ENCODE measurements around the gene SPNS2. TPM values are rescaled to one million over a fixed set of nuclear protein-coding genes. Genes with fewer than 3 reads are reported as not detected.
A peak's percentile ranks its signal among the peaks of the same experiment; 100 is the strongest.

SPNS2 gene
- total and polyA plus RNA-seq, 2 experiments from 2014 or later: 1.7 to 2.3 TPM

DNA sequence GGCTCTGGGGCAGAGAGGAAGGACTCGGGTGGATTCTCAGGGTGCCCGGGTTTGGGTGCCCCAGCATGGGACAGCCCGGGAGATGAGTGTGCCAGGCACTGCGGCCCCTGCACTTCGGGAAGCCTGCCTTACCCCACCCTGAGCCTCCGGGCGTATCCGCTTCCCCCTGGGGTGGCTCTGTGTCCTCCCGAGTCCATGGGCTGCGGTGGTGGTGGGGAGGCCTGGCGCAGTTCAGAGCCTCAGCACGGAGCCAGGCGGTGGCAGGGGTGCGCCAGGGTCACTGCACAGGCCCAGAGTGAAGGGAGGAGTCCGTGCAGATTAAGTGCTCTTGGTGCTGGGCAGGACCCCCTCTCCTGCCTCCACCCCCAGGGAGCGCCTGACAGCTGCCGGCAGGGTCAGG, 35.8 kb downstream of the SPNS2 start:
- no peak overlapping the region for H3K27ac Mint-ChIP-seq
- peaks cover 7% of the 10 kb centered on the region; the same call in 1 of the 2 replicates for H3K4me1 ChIP-seq (ENCODE audit: insufficient read depth)
- H3K9me3 Mint-ChIP-seq: no peaks in the 10 kb centered on the region; the same call in 2 of the 3 replicates
- no peaks in the 10 kb centered on the region for H3K79me2 ChIP-seq (replicated peaks; ENCODE audit: insufficient read depth)
- H3K4me2 ChIP-seq: no peak overlapping the region
- no peak overlapping the region for H2AFZ ChIP-seq
- ATAC-seq (no peak), DNase-seq (ENCODE audit: low spot score) (no peak)
- H4K20me1 ChIP-seq (replicated peaks; ENCODE audit: insufficient read depth): peaks cover 7% of the 10 kb centered on the region
- H3K4me1 Mint-ChIP-seq: peaks cover 18% of the 10 kb centered on the region
- no peak overlapping the region for H3K27ac ChIP-seq (ENCODE audit: low read depth)
- TF ChIP-seq, protein P1, sequence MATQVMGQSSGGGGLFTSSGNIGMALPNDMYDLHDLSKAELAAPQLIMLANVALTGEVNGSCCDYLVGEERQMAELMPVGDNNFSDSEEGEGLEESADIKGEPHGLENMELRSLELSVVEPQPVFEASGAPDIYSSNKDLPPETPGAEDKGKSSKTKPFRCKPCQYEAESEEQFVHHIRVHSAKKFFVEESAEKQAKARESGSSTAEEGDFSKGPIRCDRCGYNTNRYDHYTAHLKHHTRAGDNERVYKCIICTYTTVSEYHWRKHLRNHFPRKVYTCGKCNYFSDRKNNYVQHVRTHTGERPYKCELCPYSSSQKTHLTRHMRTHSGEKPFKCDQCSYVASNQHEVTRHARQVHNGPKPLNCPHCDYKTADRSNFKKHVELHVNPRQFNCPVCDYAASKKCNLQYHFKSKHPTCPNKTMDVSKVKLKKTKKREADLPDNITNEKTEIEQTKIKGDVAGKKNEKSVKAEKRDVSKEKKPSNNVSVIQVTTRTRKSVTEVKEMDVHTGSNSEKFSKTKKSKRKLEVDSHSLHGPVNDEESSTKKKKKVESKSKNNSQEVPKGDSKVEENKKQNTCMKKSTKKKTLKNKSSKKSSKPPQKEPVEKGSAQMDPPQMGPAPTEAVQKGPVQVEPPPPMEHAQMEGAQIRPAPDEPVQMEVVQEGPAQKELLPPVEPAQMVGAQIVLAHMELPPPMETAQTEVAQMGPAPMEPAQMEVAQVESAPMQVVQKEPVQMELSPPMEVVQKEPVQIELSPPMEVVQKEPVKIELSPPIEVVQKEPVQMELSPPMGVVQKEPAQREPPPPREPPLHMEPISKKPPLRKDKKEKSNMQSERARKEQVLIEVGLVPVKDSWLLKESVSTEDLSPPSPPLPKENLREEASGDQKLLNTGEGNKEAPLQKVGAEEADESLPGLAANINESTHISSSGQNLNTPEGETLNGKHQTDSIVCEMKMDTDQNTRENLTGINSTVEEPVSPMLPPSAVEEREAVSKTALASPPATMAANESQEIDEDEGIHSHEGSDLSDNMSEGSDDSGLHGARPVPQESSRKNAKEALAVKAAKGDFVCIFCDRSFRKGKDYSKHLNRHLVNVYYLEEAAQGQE (IDR thresholded peaks at IDR 0.05; ENCODE audit: unreplicated experiment): no peak
- TF ChIP-seq ZNF114 (CRISPR knock-in tag; IDR thresholded peaks at IDR 0.05): no peak
- TF ChIP-seq EZH2phosphoT487 (IDR thresholded peaks at IDR 0.05; ENCODE audit: unreplicated experiment): no peak
- no peak for TF ChIP-seq ZNF331 (CRISPR knock-in tag; IDR thresholded peaks at IDR 0.05; ENCODE audit: low read depth)
- no peak overlapping the region for H3K4me3 Mint-ChIP-seq
- H3K27me3 ChIP-seq (ENCODE audit: insufficient read depth): peaks cover 26% of the 10 kb centered on the region
- H3K36me3 Mint-ChIP-seq (ENCODE audit: low read depth): peaks cover 16% of the 10 kb centered on the region
- peaks cover 10% of the 10 kb centered on the region for H3F3A ChIP-seq (replicated peaks; ENCODE audit: low read depth)
- H3K36me3 ChIP-seq (ENCODE audit: insufficient read depth): no peaks in the 10 kb centered on the region; the same call in 1 of the 2 replicates
- no peak overlapping the region for H3K4me3 ChIP-seq
- no peaks in the 10 kb centered on the region for H3K9me2 ChIP-seq (ENCODE audit: insufficient read depth)
- peaks cover 59% of the 10 kb centered on the region for H3K27me3 Mint-ChIP-seq (ENCODE audit: insufficient read depth, low read depth, poor library complexity)

DNA sequence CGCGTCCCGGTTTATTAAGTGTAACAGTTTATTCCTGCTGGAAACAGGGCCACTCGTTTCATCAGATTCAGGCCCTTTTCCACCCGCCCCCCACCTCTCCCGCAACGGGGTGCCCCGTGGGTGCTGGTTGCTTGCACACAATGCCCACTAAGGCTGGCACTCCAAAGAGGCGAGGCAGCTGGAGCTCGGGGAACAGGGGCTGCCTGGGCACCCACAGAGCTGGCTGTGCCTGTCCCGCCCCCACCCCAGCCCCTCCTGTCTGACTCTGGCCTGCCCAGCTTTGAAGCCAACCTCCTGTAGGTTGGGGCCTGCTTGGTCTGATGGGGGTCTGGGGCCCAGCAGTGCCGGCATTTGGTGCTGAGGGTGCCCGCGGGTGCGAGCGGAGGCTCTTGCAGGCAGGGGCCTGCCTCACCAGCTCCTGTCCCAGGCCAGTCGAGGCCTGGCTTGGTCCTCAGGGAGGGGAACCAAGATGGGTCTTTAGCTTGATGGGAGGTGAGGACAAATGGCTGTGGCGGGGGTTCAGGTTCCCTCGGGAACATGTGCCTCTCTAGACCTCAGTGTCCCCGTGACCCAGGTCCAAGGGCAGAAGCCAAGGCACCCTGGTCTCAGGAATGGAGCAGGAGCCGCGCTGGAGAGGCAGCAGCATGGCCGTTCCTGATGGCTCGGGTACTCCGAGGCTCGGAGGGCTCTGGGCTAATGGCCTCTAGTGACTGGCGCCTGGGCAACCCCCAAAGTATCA, 36.4 kb downstream of the SPNS2 start:
- H3K9me2 ChIP-seq (ENCODE audit: insufficient read depth): no peaks in the 10 kb centered on the region
- H3K36me3 ChIP-seq (ENCODE audit: insufficient read depth): no peaks in the 10 kb centered on the region; the same call in 1 of the 2 replicates
- Mint-ChIP-seq H3K4me1 (peaks cover 21% of the 10 kb centered on the region), H3K4me3 (peak overlapping the region; percentile 65), H3K27ac (no peak overlapping the region), H3K36me3 (ENCODE audit: low read depth) (peaks cover 22% of the 10 kb centered on the region), H3K27me3 (ENCODE audit: insufficient read depth, low read depth, poor library complexity) (peaks cover 60% of the 10 kb centered on the region), H3K9me3 (no peaks in the 10 kb centered on the region; the same call in 2 of the 3 replicates)
- peaks cover 22% of the 10 kb centered on the region for H3K27me3 ChIP-seq (ENCODE audit: insufficient read depth)
- peak; percentile 19; the same call in 1 of the 2 replicates for TF ChIP-seq POLR2AphosphoS5 (IDR thresholded peaks at IDR 0.05; ENCODE audit: low read depth)
- TF ChIP-seq, protein P2, sequence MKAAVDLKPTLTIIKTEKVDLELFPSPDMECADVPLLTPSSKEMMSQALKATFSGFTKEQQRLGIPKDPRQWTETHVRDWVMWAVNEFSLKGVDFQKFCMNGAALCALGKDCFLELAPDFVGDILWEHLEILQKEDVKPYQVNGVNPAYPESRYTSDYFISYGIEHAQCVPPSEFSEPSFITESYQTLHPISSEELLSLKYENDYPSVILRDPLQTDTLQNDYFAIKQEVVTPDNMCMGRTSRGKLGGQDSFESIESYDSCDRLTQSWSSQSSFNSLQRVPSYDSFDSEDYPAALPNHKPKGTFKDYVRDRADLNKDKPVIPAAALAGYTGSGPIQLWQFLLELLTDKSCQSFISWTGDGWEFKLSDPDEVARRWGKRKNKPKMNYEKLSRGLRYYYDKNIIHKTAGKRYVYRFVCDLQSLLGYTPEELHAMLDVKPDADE (IDR thresholded peaks at IDR 0.05): no peak
- H3K4me1 ChIP-seq (ENCODE audit: insufficient read depth): peaks cover 7% of the 10 kb centered on the region; the same call in 1 of the 2 replicates
- no peak overlapping the region for H3K27ac ChIP-seq (ENCODE audit: low read depth)
- ATAC-seq (peak; percentile 11), DNase-seq (ENCODE audit: low spot score) (peak; percentile 43)
- peak overlapping the region; percentile 50; the same call in 1 of the 2 replicates for H3K4me3 ChIP-seq
- H2AFZ ChIP-seq: no peak overlapping the region
- peaks cover 8% of the 10 kb centered on the region for H4K20me1 ChIP-seq (replicated peaks; ENCODE audit: insufficient read depth)
- peak overlapping the region; percentile 75 for H3K4me2 ChIP-seq
- no peaks in the 10 kb centered on the region for H3K79me2 ChIP-seq (replicated peaks; ENCODE audit: insufficient read depth)
- H3F3A ChIP-seq (replicated peaks; ENCODE audit: low read depth): peaks cover 10% of the 10 kb centered on the region

Data from GM23338 (cell line).